Astrocyte (in vitro differentiated cells and primary cell): ENCODE data around the gene DMRTA2. TPM values are rescaled to one million over a fixed set of nuclear protein-coding genes. Genes with fewer than 3 reads are reported as not detected.

Experiments
- DNase-seq: peaks from one replicate; pipeline ENCODE4 v3.0.0-alpha.2; 2010; ENCODE audit warnings: low read depth
- FAIRE-seq: peaks from 2 replicates; lab custom pipeline; 2011; peaks lifted over from hg19 to GRCh38; lab: Jason Lieb, UNC
- H2AFZ ChIP-seq: 2 replicates; pipeline ENCODE4 v1.6.0; 2012; ENCODE audit warnings: low read depth, low read length, inconsistent platforms
- H3K27ac ChIP-seq: 2 replicates; pipeline ENCODE4 v1.5.1; 2011; ENCODE audit warnings: low read depth, low read length, inconsistent platforms
- H3K27me3 ChIP-seq: 2 replicates; pipeline ENCODE4 v1.6.0; 2011; ENCODE audit warnings: low read length, inconsistent platforms; ENCODE audit not compliant: insufficient read depth
- H3K36me3 ChIP-seq: 2 replicates; pipeline ENCODE4 v1.5.1; 2011; ENCODE audit warnings: low read length, inconsistent platforms; ENCODE audit not compliant: insufficient read depth
- H3K4me1 ChIP-seq: 2 replicates; pipeline ENCODE4 v1.5.1; 2011; ENCODE audit warnings: low read length, inconsistent platforms; ENCODE audit not compliant: insufficient read depth
- H3K4me2 ChIP-seq: 2 replicates; pipeline ENCODE4 v1.6.0; 2012; ENCODE audit warnings: low read length, inconsistent platforms
- H3K4me3 ChIP-seq: 2 replicates; pipeline ENCODE4 v1.5.1; 2011; ENCODE audit warnings: low read depth, mild to moderate bottlenecking, low read length, inconsistent platforms; ENCODE audit not compliant: insufficient read depth
- H3K79me2 ChIP-seq: 2 replicates; pipeline ENCODE4 v1.6.0; 2012; ENCODE audit warnings: mild to moderate bottlenecking, low read length, inconsistent platforms; ENCODE audit not compliant: insufficient read depth
- H3K9ac ChIP-seq: 2 replicates; pipeline ENCODE4 v1.6.0; 2012; ENCODE audit warnings: mild to moderate bottlenecking, low read length, inconsistent platforms
- H3K9me3 ChIP-seq: 2 replicates; pipeline ENCODE4 v1.5.1; 2012; ENCODE audit warnings: low read depth, mild to moderate bottlenecking, low read length, inconsistent platforms; ENCODE audit not compliant: insufficient read depth
- H4K20me1 ChIP-seq: 2 replicates; pipeline ENCODE4 v1.6.0; 2012; ENCODE audit warnings: low read length, inconsistent platforms; ENCODE audit not compliant: insufficient read depth
- H3K27ac Mint-ChIP-seq: one replicate; pipeline ENCODE4 v1.8.0; 2021; ENCODE audit warnings: mild to moderate bottlenecking, mixed read lengths; ENCODE audit not compliant: unreplicated experiment
- H3K27me3 Mint-ChIP-seq: one replicate; pipeline ENCODE4 v1.8.0; 2021; ENCODE audit warnings: low read depth, mixed read lengths; ENCODE audit not compliant: unreplicated experiment
- H3K36me3 Mint-ChIP-seq: one replicate; pipeline ENCODE4 v1.8.0; 2021; ENCODE audit warnings: low read depth, mixed read lengths; ENCODE audit not compliant: unreplicated experiment
- H3K4me1 Mint-ChIP-seq: one replicate; pipeline ENCODE4 v1.8.0; 2021; ENCODE audit warnings: low read depth, mixed read lengths; ENCODE audit not compliant: unreplicated experiment
- H3K4me3 Mint-ChIP-seq: one replicate; pipeline ENCODE4 v1.8.0; 2021; ENCODE audit warnings: mild to moderate bottlenecking, moderate library complexity, mixed read lengths; ENCODE audit not compliant: unreplicated experiment
- H3K9me3 Mint-ChIP-seq: one replicate; pipeline ENCODE4 v1.8.0; 2021; ENCODE audit warnings: mild to moderate bottlenecking, mixed read lengths; ENCODE audit not compliant: unreplicated experiment
- EZH2 ChIP-seq: IDR thresholded peaks from 2 replicates; pipeline ENCODE4 v1.6.1; 2012; ENCODE audit warnings: mild to moderate bottlenecking, low read length, inconsistent platforms; ENCODE audit not compliant: insufficient read depth
- total RNA-seq: library from RNA; stranded (reverse); gene quantifications from 2 replicates; pipeline ENCODE4 v1.2.1, GENCODE V29; 2021
- TF ChIP-seq, protein P1 (sequence below): IDR thresholded peaks from 2 replicates; pipeline ENCODE4 v1.5.1; 2011; ENCODE audit warnings: low read depth, mild to moderate bottlenecking, inconsistent platforms, low read length, moderate library complexity; ENCODE audit not compliant: insufficient read depth

Gene DMRTA2
- total RNA-seq, 1 donor from 2014 or later, result not detected

DNA sequence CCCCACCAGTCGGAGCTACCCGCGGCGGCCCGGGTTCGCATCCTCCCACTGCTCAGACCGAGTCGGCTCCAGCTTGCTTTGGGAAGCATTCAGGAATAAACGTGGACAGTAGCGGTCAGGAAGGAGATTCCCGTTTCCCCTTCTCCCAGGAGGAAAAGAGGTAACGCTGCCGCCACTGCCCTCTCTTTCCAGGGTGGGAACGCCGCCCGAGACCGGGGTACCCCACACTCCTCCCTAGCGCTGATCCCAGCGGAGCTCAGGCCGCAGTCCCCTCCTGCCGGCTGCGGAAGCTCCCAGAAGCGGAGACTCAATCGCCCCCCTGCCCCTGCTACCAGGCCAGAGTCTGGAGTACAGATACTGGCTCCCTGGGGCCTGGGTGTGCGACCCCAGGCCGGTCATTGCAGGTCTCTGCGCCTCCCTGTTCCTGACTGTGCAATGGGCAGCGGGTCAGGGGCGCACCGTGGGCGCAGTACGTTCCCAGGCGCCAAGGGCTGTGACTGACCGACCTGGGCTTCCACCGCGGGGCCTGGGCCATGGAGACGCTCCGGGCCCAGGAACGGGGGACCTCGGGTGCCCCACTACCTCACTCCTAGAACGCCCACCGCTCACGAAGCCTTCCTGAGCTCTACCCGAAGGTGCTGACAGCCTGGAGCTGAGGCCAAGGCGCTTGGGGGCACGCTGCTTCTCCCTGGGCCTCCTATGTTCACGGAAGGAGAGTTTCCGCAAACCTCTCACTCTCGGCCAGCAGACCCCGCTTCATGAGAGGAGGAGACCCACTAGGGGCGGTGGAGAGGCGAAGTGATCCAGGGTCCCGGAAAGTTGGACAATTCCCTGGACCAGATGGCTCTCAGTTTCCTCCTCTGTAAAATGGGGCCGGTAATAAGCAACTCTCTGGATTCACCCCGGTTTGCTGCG lies 7.8 kb downstream of the DMRTA2 start:
- Mint-ChIP-seq H3K27me3 (peaks cover 77% of the 10 kb centered on the region), H3K9me3 (peaks cover 21% of the 10 kb centered on the region), H3K4me1 (no peaks in the 10 kb centered on the region), H3K36me3 (peaks cover 4% of the 10 kb centered on the region), H3K27ac (no peak overlapping the region), H3K4me3 (no peak overlapping the region)
- Histone ChIP-seq H3K27ac (no peak overlapping the region), H4K20me1 (peaks cover 9% of the 10 kb centered on the region), H3K4me3 (no peak overlapping the region), H3K36me3 (no peaks in the 10 kb centered on the region), H3K27me3 (peaks cover 71% of the 10 kb centered on the region), H3K4me1 (peaks cover 6% of the 10 kb centered on the region), H3K4me2 (peak overlapping the region; percentile 79), H2AFZ (no peak overlapping the region), H3K9me3 (peaks cover 4% of the 10 kb centered on the region), H3K9ac (no peak overlapping the region), H3K79me2 (peaks cover 9% of the 10 kb centered on the region)
- no peak for DNase-seq
- TF ChIP-seq EZH2, result peak; percentile 97
- TF ChIP-seq, protein P1, sequence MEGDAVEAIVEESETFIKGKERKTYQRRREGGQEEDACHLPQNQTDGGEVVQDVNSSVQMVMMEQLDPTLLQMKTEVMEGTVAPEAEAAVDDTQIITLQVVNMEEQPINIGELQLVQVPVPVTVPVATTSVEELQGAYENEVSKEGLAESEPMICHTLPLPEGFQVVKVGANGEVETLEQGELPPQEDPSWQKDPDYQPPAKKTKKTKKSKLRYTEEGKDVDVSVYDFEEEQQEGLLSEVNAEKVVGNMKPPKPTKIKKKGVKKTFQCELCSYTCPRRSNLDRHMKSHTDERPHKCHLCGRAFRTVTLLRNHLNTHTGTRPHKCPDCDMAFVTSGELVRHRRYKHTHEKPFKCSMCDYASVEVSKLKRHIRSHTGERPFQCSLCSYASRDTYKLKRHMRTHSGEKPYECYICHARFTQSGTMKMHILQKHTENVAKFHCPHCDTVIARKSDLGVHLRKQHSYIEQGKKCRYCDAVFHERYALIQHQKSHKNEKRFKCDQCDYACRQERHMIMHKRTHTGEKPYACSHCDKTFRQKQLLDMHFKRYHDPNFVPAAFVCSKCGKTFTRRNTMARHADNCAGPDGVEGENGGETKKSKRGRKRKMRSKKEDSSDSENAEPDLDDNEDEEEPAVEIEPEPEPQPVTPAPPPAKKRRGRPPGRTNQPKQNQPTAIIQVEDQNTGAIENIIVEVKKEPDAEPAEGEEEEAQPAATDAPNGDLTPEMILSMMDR, result no peak
- no peak for FAIRE-seq

DNA sequence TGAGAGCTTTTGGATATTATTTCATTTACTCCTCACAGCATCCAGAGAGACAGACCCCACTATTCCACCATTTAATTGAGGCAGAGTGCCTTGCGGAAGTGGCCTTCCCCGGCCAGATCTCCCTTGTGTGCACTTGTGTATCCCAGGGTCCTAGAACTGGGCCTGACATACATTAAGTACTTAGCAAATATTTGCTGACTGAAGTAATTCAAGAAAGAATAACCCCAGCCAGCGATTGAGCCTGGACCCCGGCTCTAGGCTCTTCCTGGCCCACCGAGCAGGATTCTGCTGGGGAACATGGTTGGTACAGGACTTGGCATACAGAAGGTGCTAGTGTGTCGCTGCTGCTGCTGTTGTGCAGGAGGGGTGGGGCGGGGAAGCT lies 8.4 kb downstream of the DMRTA2 start:
- no peak for DNase-seq
- Histone ChIP-seq H3K4me1 (peaks cover 6% of the 10 kb centered on the region), H3K4me3 (no peak overlapping the region), H2AFZ (no peak overlapping the region), H3K4me2 (no peak overlapping the region), H4K20me1 (peaks cover 3% of the 10 kb centered on the region), H3K79me2 (peaks cover 3% of the 10 kb centered on the region), H3K9me3 (peaks cover 4% of the 10 kb centered on the region), H3K9ac (no peak overlapping the region), H3K27ac (no peak overlapping the region), H3K27me3 (peaks cover 65% of the 10 kb centered on the region), H3K36me3 (no peaks in the 10 kb centered on the region)
- Mint-ChIP-seq H3K36me3 (peaks cover 4% of the 10 kb centered on the region), H3K9me3 (peaks cover 17% of the 10 kb centered on the region), H3K27me3 (peaks cover 77% of the 10 kb centered on the region), H3K4me1 (no peaks in the 10 kb centered on the region), H3K4me3 (no peak overlapping the region), H3K27ac (no peak overlapping the region)
- TF ChIP-seq EZH2, result no peak
- TF ChIP-seq, protein P1, result no peak
- FAIRE-seq, result no peak

DNA sequence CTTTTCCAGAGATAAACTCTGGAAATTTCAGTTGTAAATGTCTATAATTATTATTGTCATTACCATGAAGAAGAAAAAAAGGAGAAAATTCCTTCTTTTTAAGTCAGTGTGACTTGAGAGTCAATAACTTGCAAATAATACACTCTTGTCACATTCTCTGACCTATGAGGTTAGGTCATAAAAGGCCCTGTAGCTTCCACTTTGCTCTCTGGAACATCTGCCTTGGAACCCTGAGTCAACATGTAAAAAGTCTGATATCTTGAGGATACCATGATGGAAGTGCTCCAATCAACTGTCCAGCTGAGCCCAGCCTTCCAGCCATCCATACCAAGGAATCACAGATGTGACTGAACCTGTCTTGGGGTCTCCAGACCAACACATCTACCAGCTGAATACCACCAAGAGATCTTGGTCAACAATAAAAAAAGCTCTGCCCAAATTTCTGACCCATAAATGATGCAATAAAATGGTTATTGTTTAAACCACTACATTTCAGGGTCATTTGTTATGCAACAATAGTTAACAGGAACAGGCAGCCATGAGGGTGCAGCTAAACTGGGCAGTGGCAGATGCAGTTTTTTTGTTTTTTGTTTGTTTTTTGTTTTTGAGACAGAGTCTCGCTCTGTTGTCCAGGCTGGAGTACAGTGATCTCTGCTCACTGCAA lies 10.3 kb downstream of the DMRTA2 start:
- Mint-ChIP-seq H3K4me1 (no peaks in the 10 kb centered on the region), H3K27ac (no peak overlapping the region), H3K36me3 (peaks cover 4% of the 10 kb centered on the region), H3K4me3 (no peak overlapping the region), H3K27me3 (peaks cover 76% of the 10 kb centered on the region), H3K9me3 (peaks cover 16% of the 10 kb centered on the region)
- Histone ChIP-seq H3K4me1 (peaks cover 6% of the 10 kb centered on the region), H4K20me1 (no peaks in the 10 kb centered on the region), H3K4me2 (no peak overlapping the region), H3K36me3 (no peaks in the 10 kb centered on the region), H3K9me3 (peaks cover 4% of the 10 kb centered on the region), H2AFZ (no peak overlapping the region), H3K4me3 (no peak overlapping the region), H3K9ac (no peak overlapping the region), H3K27me3 (peaks cover 53% of the 10 kb centered on the region), H3K79me2 (no peaks in the 10 kb centered on the region), H3K27ac (no peak overlapping the region)
- no peak for DNase-seq
- no peak for FAIRE-seq
- TF ChIP-seq, protein P1, result no peak
- TF ChIP-seq EZH2, result no peak
